ENCODE measurements around the gene GGT5.
"Not testable (repeated sequence)": the region's sequence is repeated elsewhere in the genome, so short reads cannot be mapped to it uniquely, and the experiment has no call there.

Gene GGT5

DNA sequence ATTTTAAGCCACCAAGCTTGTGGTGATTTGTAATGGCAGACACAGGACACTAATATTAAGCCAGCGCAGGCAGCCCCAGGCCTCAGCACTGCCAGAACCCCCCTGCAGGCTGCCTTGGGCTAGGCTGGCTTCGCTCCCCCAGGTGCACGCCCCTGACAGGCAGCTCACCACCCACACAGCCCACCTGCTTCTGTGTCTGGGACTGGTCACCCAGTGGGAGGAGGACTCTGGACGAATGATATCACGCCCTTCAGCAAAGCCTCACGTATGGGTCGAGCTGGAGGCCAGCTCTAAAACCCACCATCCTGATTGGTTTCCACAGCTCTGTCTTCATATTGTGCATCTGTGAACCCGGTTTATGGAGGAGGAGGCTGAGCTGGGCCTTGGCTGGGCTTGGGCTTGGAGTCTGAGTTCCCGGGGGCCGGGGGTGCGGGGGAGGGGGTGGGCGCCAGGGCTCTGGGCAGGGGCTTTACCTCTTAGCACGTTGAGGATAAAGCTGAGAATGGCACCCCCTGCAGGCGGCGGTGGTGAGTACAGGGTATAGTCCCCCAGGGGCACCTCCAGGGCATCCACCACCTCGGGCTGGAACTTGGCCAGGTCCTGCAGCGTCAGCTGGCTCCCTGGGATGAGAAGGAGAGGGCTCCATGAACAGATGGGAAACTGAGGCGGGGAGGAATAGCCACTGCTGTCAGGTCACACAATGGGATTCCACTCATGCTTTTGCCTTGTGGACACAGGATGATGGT, 13.8 kb downstream of the GGT5 start:
- no peak for DNase-seq

- no peak for DNase-seq
Observed at GRCh38 chr22:24225951-24226350, 18.9 kb downstream of the GGT5 start.

GRCh38 chr22:24225044-24225601, 19.8 kb downstream of the GGT5 start:
- no peak for DNase-seq

DNA sequence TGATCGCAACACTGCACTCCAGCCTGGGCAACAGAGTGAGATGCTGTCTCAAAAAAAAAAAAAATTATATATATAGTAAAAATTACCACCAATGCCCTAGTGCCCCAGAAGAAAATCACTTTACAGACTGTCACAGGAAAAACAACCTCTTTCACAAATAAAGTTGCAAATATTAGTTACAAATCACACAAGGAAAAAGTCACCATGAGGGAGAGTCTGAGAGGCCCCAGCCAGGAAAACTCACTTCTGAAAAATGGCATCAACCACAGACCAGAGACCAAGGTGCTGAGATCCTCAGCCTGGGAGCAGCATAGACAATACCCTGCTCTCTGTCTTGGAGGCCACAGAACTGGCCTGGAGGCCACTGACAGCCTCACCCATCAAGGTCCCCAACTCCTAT, 20.4 kb downstream of the GGT5 start:
- no peak for DNase-seq

DNA sequence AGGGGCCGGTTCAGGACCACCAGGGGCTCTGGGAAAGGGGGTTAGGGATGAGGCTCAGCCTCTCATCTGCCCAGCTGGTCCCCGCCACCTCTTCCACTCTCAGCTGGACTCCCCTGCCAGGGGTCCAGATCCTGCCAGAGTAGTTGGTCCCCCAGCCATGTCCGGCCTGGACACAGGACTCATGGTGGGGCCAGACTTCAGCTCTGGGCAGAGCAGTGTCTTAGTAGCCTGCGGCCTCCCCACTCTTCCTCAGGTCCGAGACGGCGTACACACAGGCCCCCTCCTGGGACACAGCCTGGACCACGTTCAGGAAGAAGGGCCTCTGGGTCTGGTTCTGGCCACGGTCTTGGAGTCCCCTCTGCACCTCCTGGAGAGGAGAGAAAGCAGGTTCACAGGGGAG, 25.1 kb downstream of the GGT5 start:
- DNase-seq = no peak

GRCh38 chr22:24217384-24217783, 27.5 kb downstream of the GGT5 start:
- no peak for DNase-seq

DNA sequence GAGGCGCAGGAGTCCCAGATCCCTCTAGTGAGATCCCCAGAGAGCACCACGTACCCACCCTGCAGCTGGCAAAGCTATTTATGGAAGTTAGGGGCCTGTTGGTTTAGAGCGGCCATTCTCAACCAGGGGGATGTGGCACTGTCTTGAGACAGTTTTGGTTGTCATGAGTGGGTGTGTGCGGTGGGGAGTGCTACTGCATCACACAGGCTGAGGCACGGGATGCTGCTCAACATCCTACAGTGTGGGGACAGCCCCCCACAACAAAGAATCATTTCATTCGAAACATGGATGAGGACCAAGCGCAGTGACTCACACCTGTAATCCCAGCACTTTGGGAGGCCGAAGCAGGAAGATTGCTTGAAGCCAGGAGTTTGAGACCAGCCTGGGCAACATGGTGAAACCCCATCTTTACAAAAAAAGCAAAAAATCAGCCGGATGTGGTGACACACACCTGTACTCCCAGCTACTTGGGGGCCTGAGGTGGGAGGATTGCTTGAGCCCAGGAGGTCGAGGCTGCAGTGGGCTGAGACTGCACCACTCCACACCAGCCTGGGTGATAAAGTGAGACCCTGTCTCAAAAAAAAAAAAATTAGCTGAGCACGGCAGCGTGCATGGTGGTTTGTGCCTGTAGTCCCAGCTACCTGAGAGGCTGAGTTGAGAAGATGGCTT, 28.2 kb downstream of the GGT5 start:
- no peak for DNase-seq

GRCh38 chr22:24214467-24215285, 30.2 kb downstream of the GGT5 start:
- no peak for DNase-seq

GRCh38 chr22:24213111-24213510, 31.8 kb downstream of the GGT5 start:
- not testable (repeated sequence) for DNase-seq

DNA sequence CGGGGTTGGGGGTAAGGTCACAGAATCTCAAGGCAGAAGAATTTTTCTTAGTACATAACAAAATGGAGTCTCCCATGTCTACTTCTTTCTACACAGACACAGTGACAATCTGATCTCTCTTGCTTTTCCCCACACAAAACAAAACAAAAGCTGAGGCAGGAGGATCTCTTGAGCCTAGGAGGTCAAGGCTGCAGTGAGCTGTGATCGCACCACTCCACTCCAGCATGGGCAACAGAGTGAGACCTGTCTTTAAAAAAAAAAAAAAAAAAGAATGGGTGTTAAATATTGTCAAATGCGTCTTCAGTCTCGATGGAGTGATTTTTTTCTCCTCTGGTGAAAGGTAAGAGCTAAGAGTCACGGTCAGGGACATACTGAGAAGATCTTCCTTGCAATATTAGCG, 33.2 kb downstream of the GGT5 start:
- not testable (repeated sequence) for DNase-seq

- DNase-seq = not testable (repeated sequence)
Observed at GRCh38 chr22:24210409-24210808, 34.5 kb downstream of the GGT5 start.

DNA sequence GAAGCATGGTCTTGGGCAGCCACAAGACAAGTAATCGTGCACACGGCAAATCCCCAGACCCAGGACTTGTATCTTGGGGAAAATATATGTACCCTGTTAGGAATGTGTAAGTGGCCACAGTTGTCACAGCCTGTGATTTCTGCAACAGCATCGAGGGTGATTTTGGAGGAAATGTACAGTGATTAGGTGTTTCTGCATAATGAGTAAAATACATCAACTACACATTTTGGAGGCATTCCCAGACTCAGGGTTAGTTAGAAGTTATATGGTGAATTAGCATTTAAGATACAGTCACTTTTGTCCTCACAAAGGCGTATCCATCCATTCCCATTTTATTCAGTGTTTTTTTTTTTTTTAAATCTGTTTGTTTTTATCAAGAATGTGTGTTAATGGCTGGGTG, 35.2 kb downstream of the GGT5 start:
- DNase-seq = no peak

GRCh38 chr22:24209016-24209415, 35.9 kb downstream of the GGT5 start:
- no peak for DNase-seq

DNA sequence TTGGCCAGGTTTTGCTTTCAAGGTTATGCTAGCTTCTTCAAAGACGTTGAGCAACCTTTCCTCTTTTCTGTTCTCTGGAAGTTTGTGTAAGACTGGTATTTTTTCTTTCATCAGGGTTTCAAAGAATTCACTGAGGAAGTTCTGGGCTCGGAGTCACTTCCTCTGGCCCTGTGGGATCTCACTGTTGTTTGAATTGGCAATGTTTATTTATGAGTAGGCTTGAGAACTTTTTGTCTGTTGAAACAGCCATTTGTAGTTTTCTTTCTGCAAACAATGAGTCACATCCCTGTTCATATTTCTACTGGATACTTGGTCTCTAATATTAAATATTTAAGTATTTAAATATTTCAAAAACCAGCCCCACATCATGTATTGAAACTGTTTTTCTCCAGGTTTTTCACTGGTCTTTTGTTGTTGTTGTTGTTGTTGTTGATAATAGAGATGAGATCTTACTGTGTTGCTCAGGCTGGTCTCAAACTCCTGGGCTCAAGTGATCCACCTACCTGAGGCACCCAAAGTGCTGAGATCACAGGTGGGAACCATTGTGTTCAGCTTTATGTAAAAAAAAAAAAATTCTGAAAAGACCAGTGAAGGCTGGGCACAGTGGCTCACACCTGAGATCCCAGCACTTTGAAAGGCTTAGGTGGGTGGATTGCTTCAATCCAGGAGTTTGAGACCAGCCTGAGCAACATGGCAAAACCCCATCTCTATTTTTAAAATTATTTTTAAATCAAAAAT, 36.7 kb downstream of the GGT5 start:
- no peak for DNase-seq

- DNase-seq = no peak
Observed at GRCh38 chr22:24207264-24208011, 37.4 kb downstream of the GGT5 start.

DNA sequence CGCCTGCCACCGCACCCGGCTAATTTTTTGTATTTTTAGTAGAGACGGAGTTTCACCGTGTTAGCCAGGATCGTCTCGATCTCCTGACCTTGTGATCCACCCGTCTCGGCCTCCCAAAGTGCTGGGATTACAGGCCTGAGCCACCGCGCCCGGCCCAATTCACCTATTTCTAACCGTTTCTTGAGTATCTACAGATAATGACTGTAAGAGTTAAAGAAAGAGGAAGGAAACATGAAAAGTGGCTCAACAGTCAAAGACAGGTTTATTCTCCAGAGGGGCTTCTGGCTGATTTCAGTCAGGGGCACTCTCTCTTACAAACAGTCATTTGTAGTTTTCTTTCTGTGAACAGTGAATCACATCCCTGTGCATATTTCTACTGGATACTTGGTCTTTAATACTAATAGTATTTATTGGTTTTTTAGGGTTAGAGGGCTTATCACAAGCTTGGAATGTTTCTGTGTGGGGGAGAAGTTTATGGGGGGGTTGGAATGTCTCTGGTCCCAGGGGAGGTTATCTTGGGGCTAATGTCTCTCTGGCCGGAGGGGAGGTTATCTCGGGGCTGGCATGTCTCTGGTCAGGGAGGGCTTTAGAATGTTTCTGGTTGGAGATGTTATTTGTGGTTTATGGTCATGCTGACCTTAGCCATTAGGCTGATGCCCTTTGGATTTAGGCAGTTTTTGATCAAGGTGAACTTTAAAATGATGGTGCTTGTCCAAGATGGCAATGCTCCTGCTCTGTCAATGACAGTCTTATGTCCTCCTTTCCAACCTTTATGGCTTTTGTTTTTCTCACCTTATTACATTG, 38.2 kb downstream of the GGT5 start:
- DNase-seq = not testable (repeated sequence)

DNA sequence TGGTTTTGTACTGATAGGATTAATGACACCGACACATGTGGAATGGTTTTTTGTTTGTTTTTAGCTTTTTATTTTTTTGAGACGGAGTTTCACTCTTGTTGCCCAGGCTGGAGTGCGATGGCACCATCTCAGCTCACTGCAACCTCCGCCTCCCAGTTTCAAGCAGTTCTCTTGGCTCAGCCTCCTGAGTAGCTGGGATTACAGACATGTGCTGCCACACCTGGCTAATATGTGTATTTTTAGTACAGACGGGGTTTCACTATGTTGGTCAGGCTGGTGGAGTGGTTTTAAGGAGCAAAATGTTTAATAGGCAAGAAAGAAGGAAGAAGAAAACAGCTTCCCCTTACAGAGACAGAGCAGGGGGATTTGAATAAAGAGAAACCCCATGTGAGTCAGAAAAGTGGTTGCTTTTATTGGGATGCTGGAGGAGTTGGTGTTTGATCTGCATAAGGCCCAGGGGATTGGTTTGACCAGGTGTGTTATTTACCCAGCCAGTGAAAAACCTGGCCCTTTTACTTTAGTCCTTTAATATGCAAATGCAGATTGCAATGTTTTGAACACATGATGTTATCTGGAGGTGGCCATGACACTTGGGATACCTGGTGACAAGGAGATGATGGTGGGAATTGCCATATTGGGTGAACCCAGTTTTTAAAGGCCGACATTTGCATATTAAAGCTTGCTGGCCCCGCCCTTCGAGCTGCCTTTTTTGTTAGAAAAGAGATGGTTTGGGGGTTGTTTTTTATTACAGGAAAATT, 39.3 kb downstream of the GGT5 start:
- DNase-seq = no peak

GRCh38 chr22:24203856-24204255, 41.0 kb downstream of the GGT5 start:
- not testable (repeated sequence) for DNase-seq

- DNase-seq = no peak
Observed at GRCh38 chr22:24201681-24202614, 42.9 kb downstream of the GGT5 start.
